Chondrocyte (in vitro differentiated cells): ENCODE measurements around the gene KIF5B. TPM values are rescaled to one million over a fixed set of nuclear protein-coding genes. Genes with fewer than 3 reads are reported as not detected.

Source experiments
- DNase-seq: peaks from one replicate; pipeline ENCODE4 v3.0.0; 2021; ENCODE audit warnings: mixed read lengths, low spot score
- H3K27ac Mint-ChIP-seq: one replicate; pipeline ENCODE4 v1.8.0; 2021; ENCODE audit warnings: mild to moderate bottlenecking, moderate library complexity, mixed read lengths; ENCODE audit not compliant: unreplicated experiment
- H3K27me3 Mint-ChIP-seq: 2 replicates; pipeline ENCODE4 v1.8.0; 2021; ENCODE audit warnings: low read depth, mixed read lengths
- H3K36me3 Mint-ChIP-seq: 2 replicates; pipeline ENCODE4 v1.8.0; 2021; ENCODE audit warnings: low read depth, mixed read lengths
- H3K4me1 Mint-ChIP-seq: 2 replicates; pipeline ENCODE4 v1.8.0; 2021; ENCODE audit warnings: low read depth, mild to moderate bottlenecking, mixed read lengths
- H3K4me3 Mint-ChIP-seq: one replicate; pipeline ENCODE4 v1.8.0; 2021; ENCODE audit warnings: mild to moderate bottlenecking, moderate library complexity, mixed read lengths; ENCODE audit not compliant: unreplicated experiment
- H3K9me3 Mint-ChIP-seq: 2 replicates; pipeline ENCODE4 v1.8.0; 2021; ENCODE audit warnings: low read depth, mixed read lengths
- total RNA-seq: library from RNA; stranded (reverse); gene quantifications from 3 replicates; pipeline ENCODE4 v1.2.1, GENCODE V29; 2021
- TF ChIP-seq, protein P1 (sequence below): fragments of 200-600 bp; sonication (generic); IDR thresholded peaks from 2 replicates; pipeline ENCODE4 v1.5.0; 2021; ENCODE audit warnings: antibody characterized with exemption, mild to moderate bottlenecking, moderate library complexity

KIF5B gene
- total RNA-seq, 1 donor from 2014 or later: 147 TPM

DNA sequence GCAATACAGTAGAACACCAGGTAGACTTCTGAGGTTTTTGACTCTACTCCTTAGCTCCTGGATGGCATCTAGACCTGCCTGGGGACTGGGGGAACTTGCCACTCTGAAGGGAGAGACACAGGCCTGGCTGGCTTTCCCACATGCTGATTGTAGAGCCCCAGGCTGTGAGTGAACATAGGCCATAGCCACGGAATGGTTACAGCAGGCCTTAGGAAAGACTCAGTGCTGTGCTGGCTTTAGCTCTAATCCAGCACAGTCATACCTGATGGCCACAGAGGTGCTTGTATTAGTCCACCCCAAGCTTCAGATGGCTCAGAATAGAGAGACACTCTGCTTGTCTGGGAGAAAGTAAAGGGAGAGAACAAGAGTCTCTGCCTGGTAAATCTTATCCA lies 92.6 kb downstream of the KIF5B start:
- DNase-seq: no peak
- no peak overlapping the region for H3K4me3 Mint-ChIP-seq
- H3K4me1 Mint-ChIP-seq: peaks cover 10% of the 10 kb centered on the region
- H3K36me3 Mint-ChIP-seq: peaks cover 2% of the 10 kb centered on the region
- no peaks in the 10 kb centered on the region for H3K9me3 Mint-ChIP-seq
- no peaks in the 10 kb centered on the region for H3K27me3 Mint-ChIP-seq
- TF ChIP-seq, protein P1, sequence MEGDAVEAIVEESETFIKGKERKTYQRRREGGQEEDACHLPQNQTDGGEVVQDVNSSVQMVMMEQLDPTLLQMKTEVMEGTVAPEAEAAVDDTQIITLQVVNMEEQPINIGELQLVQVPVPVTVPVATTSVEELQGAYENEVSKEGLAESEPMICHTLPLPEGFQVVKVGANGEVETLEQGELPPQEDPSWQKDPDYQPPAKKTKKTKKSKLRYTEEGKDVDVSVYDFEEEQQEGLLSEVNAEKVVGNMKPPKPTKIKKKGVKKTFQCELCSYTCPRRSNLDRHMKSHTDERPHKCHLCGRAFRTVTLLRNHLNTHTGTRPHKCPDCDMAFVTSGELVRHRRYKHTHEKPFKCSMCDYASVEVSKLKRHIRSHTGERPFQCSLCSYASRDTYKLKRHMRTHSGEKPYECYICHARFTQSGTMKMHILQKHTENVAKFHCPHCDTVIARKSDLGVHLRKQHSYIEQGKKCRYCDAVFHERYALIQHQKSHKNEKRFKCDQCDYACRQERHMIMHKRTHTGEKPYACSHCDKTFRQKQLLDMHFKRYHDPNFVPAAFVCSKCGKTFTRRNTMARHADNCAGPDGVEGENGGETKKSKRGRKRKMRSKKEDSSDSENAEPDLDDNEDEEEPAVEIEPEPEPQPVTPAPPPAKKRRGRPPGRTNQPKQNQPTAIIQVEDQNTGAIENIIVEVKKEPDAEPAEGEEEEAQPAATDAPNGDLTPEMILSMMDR: no peak
- no peak overlapping the region for H3K27ac Mint-ChIP-seq

DNA sequence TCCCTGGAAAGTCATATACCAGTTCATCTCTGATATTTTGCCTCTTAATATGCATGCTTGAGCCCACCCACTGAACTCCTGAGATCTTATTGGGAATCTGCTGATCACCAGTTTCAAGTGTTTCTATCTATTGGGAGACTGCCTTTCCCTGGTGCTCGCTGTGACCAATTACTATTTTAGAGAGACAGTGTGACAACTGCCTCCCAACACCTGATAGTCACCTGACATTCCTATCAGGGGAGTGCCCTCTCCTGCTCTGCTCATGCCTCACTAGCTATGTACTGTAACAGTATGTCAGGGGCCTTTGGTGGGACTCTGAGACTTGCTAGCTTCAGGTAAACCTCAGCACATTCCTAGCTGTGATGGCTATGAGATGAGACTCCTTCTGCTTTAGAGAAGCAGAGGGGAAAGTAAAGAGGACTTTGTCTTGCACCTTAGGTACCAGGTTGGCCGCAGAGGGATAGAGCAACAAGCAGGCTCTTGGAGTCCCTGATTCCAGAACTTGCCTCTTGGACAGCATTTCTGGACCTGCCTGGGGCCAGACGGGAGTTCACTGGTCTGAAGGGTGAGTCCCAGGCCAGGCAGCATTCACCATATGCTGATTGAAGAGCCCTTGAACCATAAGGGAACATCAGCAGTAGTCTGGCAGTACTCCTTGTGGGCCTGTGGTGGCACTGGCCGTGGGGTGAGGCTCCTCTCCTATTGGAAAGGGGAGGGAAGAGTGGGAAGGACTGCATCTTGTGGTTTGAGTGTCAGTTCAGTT lies 93.2 kb downstream of the KIF5B start:
- TF ChIP-seq, protein P1: no peak
- no peak overlapping the region for H3K27ac Mint-ChIP-seq
- H3K27me3 Mint-ChIP-seq: no peaks in the 10 kb centered on the region
- no peak overlapping the region for H3K4me3 Mint-ChIP-seq
- no peak for DNase-seq
- no peaks in the 10 kb centered on the region for H3K9me3 Mint-ChIP-seq
- H3K36me3 Mint-ChIP-seq: peaks cover 2% of the 10 kb centered on the region
- H3K4me1 Mint-ChIP-seq: peaks cover 10% of the 10 kb centered on the region

DNA sequence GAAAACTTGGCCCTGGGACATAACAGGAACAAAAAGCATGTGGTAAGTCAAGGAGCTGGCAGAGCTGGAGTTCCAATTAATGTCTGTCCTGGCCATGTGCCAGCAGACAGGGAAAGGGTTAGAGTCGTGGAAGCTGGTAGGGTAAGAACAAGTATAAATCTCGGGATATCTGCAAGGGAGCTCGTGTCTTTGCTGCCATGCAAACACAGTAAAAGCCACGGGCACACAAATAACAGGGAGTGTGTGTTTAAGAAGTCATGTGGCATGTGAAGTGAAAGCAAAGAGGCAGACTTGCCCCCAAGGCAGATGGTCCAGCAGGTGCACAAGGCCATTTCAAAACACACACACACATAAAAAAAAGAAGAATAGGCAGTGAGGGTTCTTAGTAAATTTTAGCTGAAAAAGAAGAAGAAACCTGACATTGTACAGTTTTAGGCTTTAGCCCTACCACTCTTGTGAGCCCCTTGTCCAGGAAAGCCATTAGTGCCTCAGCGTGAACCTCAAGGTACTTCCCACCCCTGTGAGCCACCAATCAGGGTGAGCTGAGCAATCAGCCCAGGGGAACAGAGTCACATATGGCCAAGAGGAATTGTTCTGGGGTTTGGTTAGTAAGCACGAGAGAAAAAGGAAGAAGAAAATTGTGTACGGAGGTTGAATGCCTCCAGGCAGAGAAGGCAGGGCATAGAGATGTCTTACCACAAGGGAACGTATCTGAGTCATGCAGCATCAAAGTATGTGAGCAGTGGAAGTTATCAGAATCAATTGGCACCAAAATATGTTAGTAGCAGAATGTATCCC lies 94.7 kb downstream of the KIF5B start:
- Mint-ChIP-seq H3K4me3 (no peak overlapping the region), H3K4me1 (peaks cover 10% of the 10 kb centered on the region), H3K27ac (no peak overlapping the region), H3K27me3 (no peaks in the 10 kb centered on the region), H3K36me3 (peaks cover 2% of the 10 kb centered on the region), H3K9me3 (no peaks in the 10 kb centered on the region)
- no peak for DNase-seq
- TF ChIP-seq, protein P1: no peak

DNA sequence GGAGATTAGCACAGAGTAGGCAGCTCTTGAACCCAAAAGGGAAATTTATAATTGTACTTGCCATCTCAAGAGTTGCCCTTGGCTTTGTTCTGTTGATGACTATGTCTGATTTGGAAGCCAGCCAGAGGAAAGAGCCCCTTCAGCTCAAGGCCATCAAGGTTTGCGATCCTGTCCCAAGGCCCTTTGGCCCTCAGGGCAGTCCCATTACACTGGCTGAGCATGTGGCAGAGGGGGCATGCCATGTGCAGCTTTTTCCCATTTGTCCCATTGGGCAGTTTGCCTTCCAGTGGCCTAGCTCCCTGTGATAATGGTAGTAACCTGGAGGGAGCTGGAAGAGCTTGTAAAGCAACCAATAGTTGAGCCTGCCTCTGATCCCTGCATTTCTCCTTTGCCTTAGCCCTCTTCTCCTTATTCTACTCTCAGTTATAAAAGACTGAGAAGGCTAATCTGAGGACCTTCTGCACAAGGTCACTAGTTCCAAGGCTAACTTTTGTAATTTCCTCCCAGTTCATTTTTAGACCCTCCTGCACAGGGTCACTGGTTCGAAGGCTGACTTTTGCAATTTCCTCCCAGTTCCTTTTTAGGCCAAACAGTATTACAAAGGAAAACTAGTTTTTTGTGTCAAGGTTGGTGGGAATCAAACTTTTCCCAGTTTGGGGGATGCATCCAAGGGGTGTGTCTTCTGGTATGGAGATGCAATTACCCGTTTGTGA lies 96.6 kb downstream of the KIF5B start:
- TF ChIP-seq, protein P1: no peak
- H3K4me1 Mint-ChIP-seq: peaks cover 10% of the 10 kb centered on the region
- peaks cover 1% of the 10 kb centered on the region for H3K9me3 Mint-ChIP-seq
- H3K27me3 Mint-ChIP-seq: no peaks in the 10 kb centered on the region
- DNase-seq: no peak
- H3K4me3 Mint-ChIP-seq: no peak overlapping the region
- peaks cover 3% of the 10 kb centered on the region for H3K36me3 Mint-ChIP-seq
- H3K27ac Mint-ChIP-seq: no peak overlapping the region

Other genes starting within 250 kb of the KIF5B start
- 16.5 to 18.1 TPM (median 16.7 TPM) in 3 replicates for gene ARHGAP12, start 127.6 kb downstream of the KIF5B start, total RNA-seq